ENCODE results near the gene PRODH2.

The PRODH2 gene, protein sequence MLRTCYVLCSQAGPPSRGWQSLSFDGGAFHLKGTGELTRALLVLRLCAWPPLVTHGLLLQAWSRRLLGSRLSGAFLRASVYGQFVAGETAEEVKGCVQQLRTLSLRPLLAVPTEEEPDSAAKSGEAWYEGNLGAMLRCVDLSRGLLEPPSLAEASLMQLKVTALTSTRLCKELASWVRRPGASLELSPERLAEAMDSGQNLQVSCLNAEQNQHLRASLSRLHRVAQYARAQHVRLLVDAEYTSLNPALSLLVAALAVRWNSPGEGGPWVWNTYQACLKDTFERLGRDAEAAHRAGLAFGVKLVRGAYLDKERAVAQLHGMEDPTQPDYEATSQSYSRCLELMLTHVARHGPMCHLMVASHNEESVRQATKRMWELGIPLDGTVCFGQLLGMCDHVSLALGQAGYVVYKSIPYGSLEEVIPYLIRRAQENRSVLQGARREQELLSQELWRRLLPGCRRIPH

DNA sequence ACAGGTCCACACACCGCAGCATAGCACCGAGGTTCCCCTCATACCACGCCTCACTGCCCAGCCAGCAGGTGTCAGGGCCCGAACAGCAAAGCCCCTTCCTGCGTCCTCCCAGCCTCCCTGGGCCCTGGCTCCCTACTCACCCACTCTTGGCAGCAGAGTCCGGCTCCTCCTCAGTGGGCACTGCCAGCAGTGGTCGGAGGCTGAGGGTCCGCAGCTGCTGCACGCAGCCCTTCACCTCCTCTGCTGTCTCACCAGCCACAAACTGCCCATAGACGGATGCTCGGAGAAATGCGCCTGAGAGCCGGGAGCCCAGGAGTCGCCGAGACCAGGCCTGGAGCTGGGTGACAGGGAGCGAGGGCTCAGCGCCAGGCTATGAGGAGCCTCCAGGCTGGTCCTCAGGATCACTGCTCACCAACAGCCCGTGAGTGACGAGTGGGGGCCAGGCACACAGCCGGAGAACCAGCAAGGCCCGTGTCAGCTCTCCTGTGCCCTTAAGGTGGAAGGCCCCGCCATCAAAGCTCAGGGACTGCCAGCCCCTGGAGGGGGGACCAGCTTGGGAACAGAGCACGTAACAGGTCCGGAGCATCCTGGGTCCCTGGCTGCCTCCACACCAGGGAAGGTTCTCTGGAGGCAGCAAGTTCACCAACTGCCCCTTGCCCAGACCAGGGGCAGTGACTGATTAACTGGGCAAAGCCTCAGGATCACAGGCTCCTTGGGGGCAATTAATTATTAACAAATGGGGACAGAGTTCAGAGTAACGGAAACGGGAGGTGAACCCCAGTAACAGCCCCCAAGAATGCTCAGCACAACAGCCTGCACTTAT lies at the start of gene PRODH2:
Gene PRODH2, minus strand, starts transcription at position 626 of the 823 bp plus-strand sequence. Its CDS starts 40 bp downstream, at position 586.
- no peak for DNase-seq (ENCODE audit: low read depth)

DNA sequence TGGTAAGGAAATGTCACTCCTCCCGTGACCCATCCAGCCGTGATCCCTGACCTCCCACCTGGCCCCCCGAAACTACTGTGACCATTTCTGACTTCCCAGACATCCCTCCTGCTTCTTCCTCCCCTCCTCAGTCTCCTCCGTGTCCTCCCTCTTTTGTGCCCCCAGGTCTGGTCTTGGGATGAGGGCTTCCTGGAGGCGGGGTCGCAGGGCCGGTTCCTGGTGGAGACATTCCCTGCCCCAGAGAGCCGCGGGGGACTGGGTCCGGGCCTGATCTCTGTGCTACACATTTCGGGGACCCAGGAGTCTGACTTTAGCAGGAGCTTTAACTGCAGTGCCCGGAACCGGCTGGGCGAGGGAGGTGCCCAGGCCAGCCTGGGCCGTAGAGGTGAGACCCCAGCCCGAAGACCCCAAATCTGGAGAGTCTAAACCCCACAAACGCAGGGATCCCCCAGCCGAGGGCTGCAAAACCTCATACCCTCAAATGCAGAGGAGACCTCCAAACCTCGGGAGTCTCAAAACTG lies 49.1 kb upstream of the PRODH2 start:
- DNase-seq (ENCODE audit: low read depth): no peak

DNA sequence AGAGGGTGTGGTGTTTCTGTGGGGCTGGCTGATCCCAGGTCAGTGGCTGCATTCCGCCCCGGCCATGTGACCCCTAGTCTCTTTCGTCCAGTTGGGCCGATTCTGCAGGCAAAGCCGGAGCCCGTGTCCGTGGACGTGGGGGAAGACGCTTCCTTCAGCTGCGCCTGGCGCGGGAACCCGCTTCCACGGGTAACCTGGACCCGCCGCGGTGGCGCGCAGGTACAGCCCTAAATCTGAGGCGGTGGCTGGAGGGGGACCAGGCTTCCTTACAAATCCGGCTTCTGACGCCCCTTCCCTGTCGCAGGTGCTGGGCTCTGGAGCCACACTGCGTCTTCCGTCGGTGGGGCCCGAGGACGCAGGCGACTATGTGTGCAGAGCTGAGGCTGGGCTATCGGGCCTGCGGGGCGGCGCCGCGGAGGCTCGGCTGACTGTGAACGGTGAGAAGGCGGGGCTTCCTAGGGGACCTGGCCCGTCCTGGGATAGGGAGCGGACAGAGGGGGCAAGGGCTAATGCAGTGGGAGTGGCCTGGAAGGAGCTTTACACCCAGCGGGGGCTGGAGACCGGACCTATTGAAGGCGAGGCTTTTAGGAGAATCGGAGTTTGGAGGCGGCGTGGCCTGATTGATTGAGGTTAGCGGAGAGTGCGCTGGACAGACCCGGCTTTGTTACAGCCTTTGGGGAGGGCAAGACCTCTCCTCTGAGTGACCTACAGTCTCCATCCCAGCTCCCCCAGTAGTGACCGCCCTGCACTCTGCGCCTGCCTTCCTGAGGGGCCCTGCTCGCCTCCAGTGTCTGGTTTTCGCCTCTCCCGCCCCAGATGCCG lies 48.4 kb upstream of the PRODH2 start:
- DNase-seq (ENCODE audit: low read depth): no peak

DNA sequence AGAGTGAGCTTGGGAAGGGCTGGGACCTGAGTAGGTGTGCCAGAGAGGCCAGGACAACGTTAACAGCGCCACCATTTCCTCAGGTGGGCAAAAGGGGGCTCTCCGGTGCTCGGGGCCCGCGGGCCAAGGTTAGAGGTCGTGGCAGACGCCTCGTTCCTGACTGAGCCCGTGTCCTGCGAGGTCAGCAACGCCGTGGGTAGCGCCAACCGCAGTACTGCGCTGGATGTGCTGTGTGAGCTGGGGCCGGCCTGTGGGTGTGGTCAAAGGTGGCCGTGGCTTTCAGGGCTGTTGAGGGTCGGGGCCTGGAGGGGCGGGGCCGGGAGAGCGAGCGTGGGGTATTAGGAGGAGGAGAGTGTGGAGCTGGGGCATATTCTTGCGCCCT lies 47.8 kb upstream of the PRODH2 start:
- DNase-seq (ENCODE audit: low read depth): no peak

DNA sequence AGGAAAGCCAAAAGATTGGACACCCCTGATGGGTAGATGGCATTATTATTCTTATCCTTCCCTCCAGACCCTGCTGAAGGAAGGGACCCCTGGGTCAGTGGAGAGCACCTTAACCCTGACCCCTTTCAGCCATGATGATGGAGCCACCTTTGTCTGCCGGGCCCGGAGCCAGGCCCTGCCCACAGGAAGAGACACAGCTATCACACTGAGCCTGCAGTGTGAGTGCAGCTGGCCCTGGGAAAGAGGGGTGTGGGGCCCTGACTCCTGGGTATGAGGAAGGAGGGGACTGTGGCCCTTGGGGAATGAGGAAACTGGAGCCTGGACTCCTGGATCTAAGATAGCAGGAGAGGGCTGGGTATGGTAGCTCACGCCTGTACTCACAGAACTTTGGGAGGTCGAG lies 46.8 kb upstream of the PRODH2 start:
- no peak for DNase-seq (ENCODE audit: low read depth)

DNA sequence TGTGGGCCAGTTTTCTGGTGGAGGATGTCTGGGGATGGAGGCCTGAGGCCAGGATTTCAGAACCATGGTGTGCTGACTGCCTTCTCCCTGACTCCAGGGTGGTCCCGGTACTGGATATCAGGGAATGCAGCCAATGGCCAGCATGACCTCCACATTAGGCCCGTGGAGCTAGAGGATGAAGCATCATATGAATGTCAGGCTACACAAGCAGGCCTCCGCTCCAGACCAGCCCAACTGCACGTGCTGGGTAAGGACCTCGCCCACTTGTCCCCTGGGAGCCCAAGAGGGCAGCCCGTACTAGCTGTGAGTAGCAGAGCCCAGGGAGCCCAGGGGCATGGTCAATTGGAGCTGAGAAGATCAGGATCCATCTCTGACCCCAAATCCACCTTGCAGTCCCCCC lies 45.7 kb upstream of the PRODH2 start:
- no peak for DNase-seq (ENCODE audit: low read depth)

DNA sequence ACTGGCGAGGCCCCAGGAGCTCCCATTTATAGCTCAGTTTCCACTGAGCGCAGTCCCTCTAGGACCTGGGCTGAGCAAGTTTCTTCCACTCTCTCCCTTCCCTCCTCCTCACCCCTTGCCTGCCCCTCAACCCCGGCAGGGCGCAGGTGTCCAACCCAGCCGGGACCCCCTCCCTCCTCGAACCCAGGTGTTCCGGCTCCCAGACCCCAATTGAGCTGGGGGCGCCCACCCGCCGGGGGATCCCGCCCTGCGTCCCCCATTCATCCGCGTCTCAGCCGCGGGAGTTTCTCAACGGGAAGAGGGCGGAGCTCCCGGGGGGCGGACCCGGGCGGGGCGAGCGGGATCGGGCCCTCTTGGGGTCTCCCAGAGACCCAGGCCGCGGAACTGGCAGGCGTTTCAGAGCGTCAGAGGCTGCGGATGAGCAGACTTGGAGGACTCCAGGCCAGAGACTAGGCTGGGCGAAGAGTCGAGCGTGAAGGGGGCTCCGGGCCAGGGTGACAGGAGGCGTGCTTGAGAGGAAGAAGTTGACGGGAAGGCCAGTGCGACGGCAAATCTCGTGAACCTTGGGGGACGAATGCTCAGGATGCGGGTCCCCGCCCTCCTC lies 44.0 kb upstream of the PRODH2 start, which contains the start of gene KIRREL2:
Gene KIRREL2, plus strand, starts transcription at position 366 of the 604 bp plus-strand sequence. Its CDS starts 209 bp downstream, at position 575.
- no peak for DNase-seq (ENCODE audit: low read depth)

DNA sequence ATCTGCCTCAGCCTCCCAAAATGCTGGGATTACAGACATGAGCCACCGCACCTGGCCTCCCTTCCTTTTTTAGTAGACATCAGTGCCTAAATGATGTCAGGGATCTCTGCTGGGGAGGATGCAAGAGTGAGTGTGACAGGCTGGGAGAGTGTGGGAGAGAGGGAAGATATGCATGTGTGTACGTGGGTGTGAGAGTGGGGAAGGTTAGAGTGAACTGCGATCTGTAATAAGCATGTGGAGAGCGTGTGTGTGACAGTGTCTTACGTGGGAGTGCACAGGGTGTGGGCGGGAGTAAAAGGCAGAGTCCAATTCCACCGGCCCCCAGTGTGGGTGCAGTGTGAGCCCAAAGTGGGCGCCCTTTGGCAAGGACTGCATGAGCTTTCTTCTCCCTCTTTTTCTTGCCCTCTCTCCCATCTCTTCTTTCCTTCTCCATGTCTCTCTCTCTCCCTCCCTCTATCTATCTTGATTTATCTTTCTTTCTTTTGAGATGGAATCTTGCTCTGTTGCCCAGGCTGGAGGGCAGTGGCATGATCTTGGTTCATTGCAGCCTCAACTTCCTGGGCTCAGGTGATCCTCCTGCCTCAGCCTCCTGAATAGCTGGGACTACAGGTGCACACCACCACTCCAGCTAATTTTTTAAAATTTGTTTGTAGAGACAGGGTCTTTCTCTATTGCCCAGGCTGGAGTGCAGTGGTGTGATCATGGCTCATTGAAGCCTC lies 40.6 kb upstream of the PRODH2 start:
- no peak for DNase-seq (ENCODE audit: low read depth)

DNA sequence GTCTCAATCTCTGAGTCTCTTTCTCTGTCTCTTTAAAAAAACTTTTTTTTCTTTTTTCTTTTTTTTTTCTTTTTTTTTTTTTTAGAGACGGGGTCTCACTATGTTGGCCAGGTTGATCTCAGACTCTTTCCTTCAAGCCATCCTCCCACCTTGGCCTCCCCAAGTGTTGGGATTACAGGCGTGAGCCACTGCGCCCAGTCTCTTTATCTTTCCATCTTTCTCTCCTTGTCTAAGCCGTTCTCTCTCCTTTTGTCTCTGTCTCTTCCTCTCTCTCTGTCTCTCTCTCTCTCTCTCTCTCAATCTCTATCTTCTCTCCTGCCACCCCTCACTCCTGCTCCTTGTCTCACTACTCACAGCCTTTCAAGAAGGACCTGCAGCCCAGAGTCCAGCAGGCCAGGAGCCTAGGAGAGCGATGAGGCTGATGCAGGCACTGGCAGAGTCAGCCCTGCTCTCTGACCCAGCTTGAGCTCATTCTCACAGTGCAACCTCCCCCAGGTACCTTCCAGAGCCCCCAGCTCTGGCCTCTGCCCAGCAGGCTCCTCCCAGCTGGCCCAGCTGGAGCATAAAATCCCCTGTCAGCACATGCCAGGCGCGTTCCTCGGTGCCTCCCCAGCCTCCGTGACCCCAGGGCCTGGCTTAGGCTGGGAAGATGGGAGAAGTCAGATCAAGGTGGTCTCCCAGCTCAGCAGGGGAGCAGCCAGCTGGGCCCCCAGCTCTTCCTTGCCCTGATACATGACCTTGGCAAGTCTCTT lies 39.6 kb upstream of the PRODH2 start, which contains the start of gene NPHS1:
Gene NPHS1, minus strand, starts transcription at position 476 of the 752 bp plus-strand sequence. CDS start 667 bp downstream, outside the sequence.
- no peak for DNase-seq (ENCODE audit: low read depth)

DNA sequence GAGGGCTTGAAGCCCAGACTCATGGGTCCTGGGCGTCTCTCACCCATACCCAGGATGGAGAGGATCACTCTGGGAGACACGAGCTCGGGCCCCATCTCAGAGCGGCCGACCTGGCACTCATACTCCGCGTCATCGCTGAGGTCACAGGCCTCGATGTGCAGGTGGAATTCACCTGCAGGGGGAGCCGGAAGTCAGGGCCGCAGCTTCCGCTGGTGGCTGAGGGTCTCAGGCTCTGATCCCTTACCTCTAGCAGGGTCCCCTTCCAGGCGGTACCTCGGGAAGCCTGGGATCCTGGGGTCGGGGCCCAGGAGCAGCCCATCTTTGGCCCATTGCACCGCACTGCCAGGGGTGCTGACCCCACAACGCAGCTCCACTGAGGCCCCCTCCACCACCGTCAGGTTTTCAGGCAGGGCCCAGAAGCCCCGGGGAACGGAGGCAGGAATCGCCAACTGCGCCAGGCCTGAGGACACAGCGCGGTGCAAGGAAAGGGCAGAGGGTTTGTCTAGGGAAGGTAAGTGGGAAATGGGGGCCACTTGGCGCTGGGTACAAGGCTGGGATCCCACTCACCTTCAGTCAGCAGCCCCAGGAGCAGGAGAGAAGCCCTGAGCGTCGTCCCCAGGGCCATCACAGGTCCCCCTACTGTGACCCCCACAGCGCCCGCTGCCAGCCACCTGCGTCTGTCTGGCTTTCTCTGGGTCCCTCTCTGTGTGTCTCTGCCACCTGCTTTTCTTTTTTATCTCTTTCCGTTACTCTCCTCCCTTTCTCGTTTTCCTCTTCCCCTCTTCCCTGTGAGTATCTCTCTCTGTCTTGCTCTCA lies 38.8 kb upstream of the PRODH2 start:
- no peak for DNase-seq (ENCODE audit: low read depth)

DNA sequence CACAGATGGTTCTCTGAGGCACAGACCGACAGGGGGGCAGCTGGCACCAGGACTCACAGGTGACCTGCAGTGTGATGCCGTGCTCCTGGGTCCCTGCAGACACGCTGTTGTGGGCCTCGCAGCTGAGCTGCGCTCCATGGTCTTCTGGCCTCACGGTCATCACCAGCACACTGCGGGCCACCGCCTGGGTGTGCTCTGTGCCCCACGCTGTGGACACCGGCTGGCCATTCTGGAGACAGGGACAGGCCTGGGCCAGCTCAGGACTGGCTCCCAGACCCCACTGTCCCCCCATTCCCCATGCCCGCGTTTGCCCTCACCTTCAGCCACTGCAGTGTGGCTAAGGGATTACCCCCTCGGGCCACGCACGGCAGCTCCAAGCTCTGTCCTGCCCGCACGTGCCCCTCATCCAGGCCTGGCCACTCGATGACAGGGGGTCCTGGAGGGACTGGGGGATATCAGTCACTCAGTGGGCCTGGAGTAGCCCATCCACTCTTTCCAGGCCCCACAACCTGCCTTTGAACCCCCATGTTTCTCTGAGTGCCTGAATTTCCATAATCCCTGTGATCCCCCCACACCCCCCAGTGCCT lies 36.4 kb upstream of the PRODH2 start:
- no peak for DNase-seq (ENCODE audit: low read depth)

DNA sequence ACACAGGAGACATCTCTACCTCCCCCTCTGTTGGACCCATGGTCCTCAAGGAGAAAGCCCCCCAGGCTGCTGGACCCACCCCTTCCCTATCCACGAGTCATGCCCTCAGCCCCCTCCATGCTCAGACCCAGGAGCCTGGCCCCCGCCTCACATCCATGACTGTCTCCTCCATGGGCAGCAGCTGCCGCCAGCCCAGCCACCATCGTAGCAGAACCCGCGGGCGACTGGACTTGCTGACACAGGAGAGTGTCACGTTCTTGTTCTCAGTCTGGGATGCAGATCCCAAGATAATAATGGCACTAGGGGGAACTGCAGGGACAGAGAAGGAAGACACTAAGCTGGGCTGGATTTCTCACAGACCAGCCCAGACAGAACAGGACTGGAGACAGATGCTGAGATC lies 35.8 kb upstream of the PRODH2 start:
- DNase-seq (ENCODE audit: low read depth): no peak

DNA sequence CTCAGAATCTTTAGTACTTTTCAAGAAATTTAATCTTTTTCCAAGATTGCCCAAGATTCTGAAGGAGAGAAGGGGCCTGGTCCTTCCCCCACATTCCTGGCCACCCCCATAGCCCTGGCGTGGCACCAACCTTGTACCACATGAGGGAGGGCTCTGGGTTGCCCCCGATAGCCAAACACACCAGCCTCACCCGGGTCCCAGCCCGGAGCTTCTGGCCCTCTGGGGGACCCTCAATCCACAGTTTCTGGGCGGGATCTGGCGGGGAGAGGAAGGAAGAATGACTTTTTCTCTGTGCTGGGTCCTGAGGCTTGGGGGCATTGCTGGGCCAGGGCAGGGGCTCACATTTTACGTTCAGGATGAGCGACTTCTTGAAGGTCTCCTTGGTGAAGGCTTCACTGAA lies 35.3 kb upstream of the PRODH2 start:
- no peak for DNase-seq (ENCODE audit: low read depth)

DNA sequence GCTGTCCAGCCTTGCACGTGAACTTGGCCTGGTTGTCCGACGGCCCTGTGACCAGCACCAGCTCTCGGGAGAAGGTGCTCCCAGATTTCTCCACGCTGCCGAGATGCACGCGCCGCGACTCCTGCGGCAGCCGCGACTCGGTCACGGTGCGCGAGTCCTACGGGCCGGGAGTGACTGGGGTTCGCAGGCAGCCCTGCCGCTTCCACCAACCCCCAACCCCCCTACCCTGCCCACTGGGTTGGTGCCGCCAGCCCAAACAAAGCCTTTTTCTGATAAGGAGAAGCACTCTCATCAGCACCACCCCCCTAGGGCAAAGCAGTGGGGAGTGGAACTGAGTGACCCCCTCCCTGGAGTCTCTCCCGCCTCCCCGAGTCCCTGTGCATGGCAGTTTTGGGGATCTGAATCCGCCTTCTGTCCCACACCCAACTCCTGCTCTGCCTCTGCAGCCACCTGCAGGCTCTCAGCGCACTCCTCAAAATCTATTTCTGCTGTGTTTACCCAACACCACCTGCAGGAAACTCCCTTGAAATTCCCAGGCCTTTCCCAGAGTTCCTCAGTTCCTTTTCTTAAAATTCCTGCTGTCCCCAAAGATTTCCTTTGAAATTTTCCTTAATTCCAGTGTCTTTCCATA lies 33.5 kb upstream of the PRODH2 start:
- DNase-seq (ENCODE audit: low read depth): no peak

DNA sequence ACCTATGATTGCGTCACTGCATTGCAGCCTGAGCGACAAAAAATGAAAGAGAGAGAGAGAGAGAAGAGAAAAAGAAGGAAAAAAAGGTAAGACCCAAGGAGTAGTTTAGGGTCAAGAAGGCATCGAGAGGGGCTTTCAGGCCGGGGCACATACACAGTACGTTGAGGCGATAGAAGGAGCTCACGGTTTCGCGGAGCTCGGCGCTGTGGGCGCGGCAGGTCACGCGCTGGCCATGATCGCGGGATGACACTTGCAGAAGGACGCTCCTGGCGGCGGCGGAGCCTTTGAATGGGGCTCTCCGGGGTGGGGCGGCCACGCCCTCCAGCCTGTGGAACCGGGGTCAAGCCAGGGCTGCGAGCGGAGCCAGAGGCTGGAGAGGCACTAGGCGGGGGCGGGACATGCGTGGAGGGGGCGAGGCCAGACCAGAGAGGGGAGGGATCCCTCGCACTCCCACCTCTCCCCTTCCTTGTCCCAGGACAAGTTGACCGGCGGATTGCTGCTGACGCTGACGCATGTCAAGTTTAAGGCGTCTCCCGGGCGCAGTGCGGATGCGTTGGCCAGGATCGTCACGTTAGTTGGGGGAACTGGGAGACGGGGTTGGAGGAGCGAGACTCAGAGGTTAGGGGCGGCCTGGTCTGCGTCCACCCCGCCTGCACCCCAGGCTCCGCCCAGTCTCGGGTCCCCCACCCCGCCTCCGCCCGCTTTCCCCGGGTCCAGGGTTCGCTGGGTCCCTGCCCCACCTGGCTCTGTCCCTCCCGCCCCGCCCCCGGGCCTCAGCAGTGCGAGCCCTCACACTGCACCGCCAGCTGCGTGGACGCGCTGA lies 32.8 kb upstream of the PRODH2 start:
- no peak for DNase-seq (ENCODE audit: low read depth)

DNA sequence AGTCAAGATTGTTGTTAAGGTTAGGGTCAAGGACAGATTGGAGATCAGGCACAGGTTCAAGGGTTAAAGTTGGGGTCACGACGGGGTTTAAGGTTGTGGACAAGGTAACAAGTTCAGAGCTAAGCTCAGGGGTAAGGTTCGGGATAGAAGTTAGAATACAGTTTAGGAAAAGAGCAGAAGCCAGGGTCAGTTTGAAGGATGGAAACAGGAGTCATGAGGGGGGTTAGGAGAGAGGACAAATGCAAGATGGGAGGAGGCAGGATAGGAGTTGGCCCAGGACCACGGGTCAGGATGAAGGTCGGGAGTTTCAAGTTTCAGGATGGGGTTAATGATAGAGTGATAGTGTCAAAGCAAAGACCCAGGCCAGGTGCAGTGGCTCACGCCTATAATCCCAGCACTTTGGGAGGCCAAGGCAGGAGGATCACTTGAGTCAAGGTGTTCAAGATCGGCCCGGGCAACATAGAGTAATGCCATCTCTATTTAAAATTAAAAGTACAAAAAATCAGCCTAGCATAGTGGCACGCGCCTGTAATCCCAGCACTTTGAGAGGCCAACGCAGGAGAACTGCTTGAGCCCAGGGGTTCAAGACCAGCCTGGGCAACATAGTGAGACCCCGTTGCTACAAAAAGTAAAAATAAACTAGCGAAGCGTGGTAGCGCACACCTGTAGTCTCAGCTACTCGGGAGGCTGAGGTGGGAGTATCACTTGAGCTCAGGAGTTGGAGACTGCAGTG lies 32.0 kb upstream of the PRODH2 start:
- DNase-seq (ENCODE audit: low read depth): no peak
